Upper lobe of left lung (tissue), 6 donors: ENCODE measurements around the gene PPP1CA. TPM values are rescaled to one million over a fixed set of nuclear protein-coding genes. Genes with fewer than 3 reads are reported as not detected.

ENCODE experiments used
- ATAC-seq, 2 donors: fragments of 200-7000 bp; cut with Tn5 transposase; one replicate each; pipeline ENCODE4 v1.9.1; 2022; ENCODE audit warnings: mild to moderate bottlenecking in 2 of 2, moderate library complexity in 2 of 2; ENCODE audit not compliant: low FRiP score in 2 of 2
- DNase-seq, 2 donors: peaks; one replicate each; pipeline ENCODE4 v3.0.0-alpha.2; 2019 to 2020
- H3K27ac ChIP-seq, 4 donors: fragments of 200-600 bp; sonication (generic); one replicate each; pipeline ENCODE4 v1.5.1; 2016 to 2019
- H3K27me3 ChIP-seq, 4 donors: fragments of 200-600 bp; sonication (generic); one replicate each; pipeline ENCODE4 v1.5.1; 2017 to 2019
- H3K36me3 ChIP-seq, 4 donors: fragments of 200-600 bp; sonication (generic); one replicate each; pipeline ENCODE4 v1.5.1; 2016 to 2019
- H3K4me1 ChIP-seq, 4 donors: fragments of 200-600 bp; sonication (generic); one replicate each; pipeline ENCODE4 v1.5.1; 2018 to 2019
- H3K4me3 ChIP-seq, 4 donors: fragments of 200-600 bp; sonication (generic); one replicate each; pipeline ENCODE4 v1.5.1; 2017 to 2019; ENCODE audit warnings: mild to moderate bottlenecking in 2 of 4, moderate library complexity in 1 of 4
- H3K9me3 ChIP-seq, 4 donors: fragments of 200-600 bp; sonication (generic); one replicate each; pipeline ENCODE4 v1.5.1; 2018 to 2019
- CTCF ChIP-seq, 6 experiments: fragments of 450-650 bp in 4 of 6; fragments of 200-600 bp in 2 of 6; sonication (generic) in 2 of 6; IDR thresholded peaks; one replicate each; pipeline ENCODE4 v1.5.1; 2016 to 2019; ENCODE audit warnings: antibody characterized with exemption in 6 of 6
- EP300 ChIP-seq, 4 donors: sonication (generic); formaldehyde crosslinking; IDR thresholded peaks; one replicate each; pipeline ENCODE4 v1.5.1; 2017; ENCODE audit warnings: antibody characterized with exemption in 4 of 4, control low read depth in 2 of 4
- POLR2A ChIP-seq, 4 donors: fragments of 450-650 bp; IDR thresholded peaks; one replicate each; pipeline ENCODE4 v1.5.1; 2016 to 2017; ENCODE audit warnings: antibody characterized with exemption in 4 of 4, mild to moderate bottlenecking in 2 of 4
- POLR2AphosphoS5 ChIP-seq, 2 donors: sonication (generic); formaldehyde crosslinking; IDR thresholded peaks; one replicate each; pipeline ENCODE4 v1.5.1; 2017; ENCODE audit warnings: antibody characterized with exemption in 2 of 2
- WGBS, 2 donors: methylation state at CpG; one replicate each; pipeline ENCODE4 v1.1.5; 2017 to 2018; 5-methylcytosine and 5-hydroxymethylcytosine counted together
- total RNA-seq, 6 donors: library from RNA; depleted of rRNA in 4 of 6; stranded (reverse); fragments of >200 nt in 4 of 6; gene quantifications; one replicate each; pipeline versions ENCODE4 v1.1.0 to v1.2.1, GENCODE V29; 2016 to 2021
- donor health status: DM: no; HTN: no; CAD: no; lungs with moderate emphysema.
- donor health status: DM: no; HTN: yes; CAD: no; lungs with severe emphysema.

PPP1CA gene
- total RNA-seq, 6 donors from 2014 or later = 83.8 to 191 (median 135) TPM

GRCh38 chr11:67445515-67445914, 43.9 kb upstream of the PPP1CA start:
- no peak for DNase-seq
- no peaks in the 10 kb centered on the region for H3K9me3 ChIP-seq
- H3K27me3 ChIP-seq = no peaks in the 10 kb centered on the region
- no peak for ATAC-seq
- WGBS, 2 donors = 76 to 98% methylated on average over 5 of the region's 5 CpGs
- H3K36me3 ChIP-seq = peaks cover 0 to 16% (median 12%) of the 10 kb centered on the region in 4 donors
- H3K4me1 ChIP-seq = peaks cover 12 to 30% (median 23%) of the 10 kb centered on the region in 4 donors
- no peak overlapping the region for H3K27ac ChIP-seq
- TF ChIP-seq CTCF (IDR thresholded peaks at IDR 0.05) = no peak
- TF ChIP-seq POLR2AphosphoS5 (IDR thresholded peaks at IDR 0.05) = no peak
- no peak for TF ChIP-seq EP300 (IDR thresholded peaks at IDR 0.05)
- TF ChIP-seq POLR2A (IDR thresholded peaks at IDR 0.05) = no peak
- H3K4me3 ChIP-seq = no peak overlapping the region

GRCh38 chr11:67442504-67443404, 41.1 kb upstream of the PPP1CA start:
- Histone ChIP-seq H3K27me3 (no peaks in the 10 kb centered on the region), H3K4me3 (peak overlapping the region; percentile 80 to 95 (median 91)), H3K4me1 (peaks cover 20 to 49% (median 29%) of the 10 kb centered on the region in 4 donors), H3K27ac (peak overlapping the region; percentile 91 to 97 (median 95)), H3K9me3 (no peaks in the 10 kb centered on the region), H3K36me3 (peaks cover 0 to 44% (median 33%) of the 10 kb centered on the region in 4 donors)
- ATAC-seq (peak in 1 of 2 donors; percentile 1), DNase-seq (no peak)
- TF ChIP-seq CTCF (IDR thresholded peaks at IDR 0.05) (no peak), EP300 (IDR thresholded peaks at IDR 0.05) (no peak), POLR2A (IDR thresholded peaks at IDR 0.05) (no peak), POLR2AphosphoS5 (IDR thresholded peaks at IDR 0.05) (no peak)
- 18 to 38% methylated on average over 20 to 39 of the region's 45 CpGs for WGBS, 2 donors

DNA sequence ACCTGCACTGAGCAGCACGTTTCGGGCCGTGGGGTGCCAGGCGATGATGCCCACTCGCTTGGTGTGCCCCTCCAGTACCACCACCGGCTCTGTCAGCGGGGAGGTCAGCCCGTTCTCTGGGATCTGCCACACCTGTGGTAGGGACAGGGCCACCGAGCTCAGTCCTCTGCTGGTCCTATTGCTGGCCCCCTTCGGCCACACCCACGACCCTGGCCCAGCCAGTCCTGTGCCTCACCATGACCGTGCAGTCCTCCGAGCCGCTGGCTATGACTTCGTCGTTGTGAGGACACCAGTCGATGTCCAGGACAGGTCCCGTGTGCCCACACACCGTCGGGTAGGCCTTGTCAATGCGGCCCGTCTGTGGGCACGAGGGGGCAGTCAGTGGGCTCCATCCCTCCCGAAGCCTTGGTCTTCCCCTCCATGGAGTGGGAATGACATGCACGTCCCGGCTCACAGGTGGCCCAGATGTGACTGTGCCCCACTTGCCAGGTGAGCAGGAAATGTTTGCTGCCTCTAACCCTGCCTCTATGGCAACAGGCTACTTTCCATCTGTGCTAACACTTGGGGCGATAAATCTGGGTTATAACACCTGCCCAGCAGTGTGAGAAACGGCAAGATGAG, 40.2 kb upstream of the PPP1CA start:
- Histone ChIP-seq H3K4me1 (peaks cover 20 to 49% (median 29%) of the 10 kb centered on the region in 4 donors), H3K27ac (peak overlapping the region; percentile 91 to 97 (median 95)), H3K9me3 (no peaks in the 10 kb centered on the region), H3K36me3 (peaks cover 0 to 48% (median 38%) of the 10 kb centered on the region in 4 donors), H3K4me3 (peak overlapping the region in 1 of 4 donors; percentile 95), H3K27me3 (no peaks in the 10 kb centered on the region)
- DNase-seq = peak in 1 of 2 donors; percentile 75
- TF ChIP-seq CTCF (IDR thresholded peaks at IDR 0.05) (no peak), EP300 (IDR thresholded peaks at IDR 0.05) (no peak), POLR2AphosphoS5 (IDR thresholded peaks at IDR 0.05) (no peak), POLR2A (IDR thresholded peaks at IDR 0.05) (no peak)
- WGBS, 2 donors = 84 to 88% methylated on average over 12 to 28 of the region's 28 CpGs
- ATAC-seq = no peak

DNA sequence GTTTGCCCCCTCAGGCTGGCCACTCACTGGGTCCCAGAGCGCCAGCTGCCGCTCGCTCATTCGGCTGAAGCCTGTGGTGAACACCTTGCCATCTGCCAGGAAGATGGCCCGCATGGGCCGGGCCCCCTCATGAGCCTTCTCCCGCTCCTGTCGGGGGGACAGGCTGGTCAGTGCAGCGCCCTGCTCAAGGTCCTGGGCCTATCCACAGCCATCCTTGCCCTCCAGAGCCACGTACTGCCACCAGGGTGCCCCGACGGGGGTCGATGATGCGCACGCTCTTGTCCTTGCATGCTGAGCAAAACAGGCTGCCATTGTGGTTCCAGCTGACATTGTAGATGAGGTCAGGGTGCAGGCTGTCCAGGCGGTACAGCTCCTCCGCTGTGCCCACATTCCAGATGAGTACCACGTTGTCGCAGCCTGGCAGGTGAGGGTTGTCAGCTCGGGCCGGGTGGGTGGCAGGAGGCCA, 39.5 kb upstream of the PPP1CA start:
- peak overlapping the region in 1 of 4 donors; percentile 17 for H3K27ac ChIP-seq
- no peaks in the 10 kb centered on the region for H3K9me3 ChIP-seq
- no peaks in the 10 kb centered on the region for H3K27me3 ChIP-seq
- peaks cover 20 to 54% (median 29%) of the 10 kb centered on the region in 4 donors for H3K4me1 ChIP-seq
- no peak overlapping the region for H3K4me3 ChIP-seq
- H3K36me3 ChIP-seq = peaks cover 0 to 51% (median 39%) of the 10 kb centered on the region in 4 donors
- 89 to 91% methylated on average over 6 to 14 of the region's 21 CpGs for WGBS, 2 donors
- TF ChIP-seq CTCF (IDR thresholded peaks at IDR 0.05) (no peak), EP300 (IDR thresholded peaks at IDR 0.05) (no peak), POLR2A (IDR thresholded peaks at IDR 0.05) (no peak), POLR2AphosphoS5 (IDR thresholded peaks at IDR 0.05) (no peak)
- peak in 1 of 2 donors; percentile 83 for DNase-seq
- no peak for ATAC-seq
